ENCODE results near the gene YAP1. TPM values are rescaled to one million over a fixed set of nuclear protein-coding genes. Genes with fewer than 3 reads are reported as not detected.

The YAP1 gene
- total RNA-seq, 1 experiment from 2014 or later, result 80.5 TPM

DNA sequence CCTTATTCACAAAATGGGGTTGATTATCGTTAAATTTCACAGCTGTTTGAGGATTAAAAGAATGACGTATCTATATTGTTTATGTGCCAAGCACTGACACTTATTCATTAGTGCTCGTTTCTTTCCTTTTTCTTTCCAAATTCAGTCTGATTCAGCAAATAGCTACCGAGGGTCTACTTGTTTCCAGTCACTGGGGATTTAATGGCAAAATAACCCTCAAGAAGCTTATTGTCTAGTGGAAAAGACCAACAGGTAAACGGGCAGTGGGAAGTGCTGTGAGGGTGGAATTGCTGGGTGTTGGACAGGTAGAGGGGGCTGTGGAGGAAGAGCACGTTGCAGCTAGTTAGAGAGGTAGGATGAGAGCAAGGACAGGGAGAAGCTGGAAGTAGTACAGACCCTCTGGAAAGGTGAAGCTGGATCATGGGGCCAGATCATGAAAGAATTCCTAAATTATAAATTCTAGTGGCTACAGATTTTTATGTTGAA, 158.8 kb downstream of the YAP1 start:
- H3K36me3 ChIP-seq (replicated peaks; ENCODE audit: control insufficient read depth, insufficient read depth, low read length), result no peaks in the 10 kb centered on the region
- peak overlapping the region; percentile 19 for H3K4me3 ChIP-seq (ENCODE audit: insufficient read depth, low read depth, low read length)
- peaks cover 1% of the 10 kb centered on the region for H3K27me3 ChIP-seq (ENCODE audit: control insufficient read depth, insufficient read depth, low read length)
- peak; percentile 55 for DNase-seq

GRCh38 chr11:102269927-102270326, 159.7 kb downstream of the YAP1 start:
- Histone ChIP-seq H3K27me3 (ENCODE audit: control insufficient read depth, insufficient read depth, low read length) (peaks cover 1% of the 10 kb centered on the region), H3K4me3 (ENCODE audit: insufficient read depth, low read depth, low read length) (no peak overlapping the region), H3K36me3 (replicated peaks; ENCODE audit: control insufficient read depth, insufficient read depth, low read length) (no peaks in the 10 kb centered on the region)
- no peak for DNase-seq

DNA sequence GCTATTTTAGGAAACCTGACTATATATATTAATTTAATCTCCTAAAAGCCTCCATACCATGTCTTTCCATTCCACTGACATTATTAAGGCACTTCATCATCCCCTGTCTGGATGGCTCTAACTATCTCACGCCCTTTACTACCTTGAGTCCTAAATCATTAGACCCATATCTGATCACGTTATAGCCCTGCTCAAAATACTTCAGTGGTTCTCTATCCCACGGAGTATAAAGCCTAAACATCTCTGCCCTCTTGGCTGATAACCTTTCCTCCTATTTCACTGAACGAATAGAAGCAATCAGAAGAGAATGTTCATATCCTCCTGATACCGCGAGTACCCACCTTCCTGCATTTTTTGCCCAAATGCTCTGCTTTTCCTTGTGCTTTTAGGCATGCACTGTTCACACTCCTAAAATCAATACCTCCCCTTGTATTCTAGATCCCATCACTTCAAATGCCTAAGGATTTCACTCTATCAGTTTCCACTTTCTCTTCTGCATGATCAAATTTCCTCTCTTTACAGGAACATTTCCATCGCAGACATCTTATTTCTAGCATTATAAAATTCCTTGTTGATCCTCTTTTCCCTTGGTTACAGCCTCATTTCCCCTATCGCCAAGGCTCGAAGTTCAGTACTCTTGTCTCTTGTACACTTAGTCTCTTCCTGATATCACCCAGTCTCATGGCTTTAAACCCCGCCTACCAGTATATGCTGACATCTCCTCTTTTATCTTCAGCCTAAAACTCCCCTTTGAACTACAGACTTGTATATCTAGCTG, 162.0 kb downstream of the YAP1 start:
- Histone ChIP-seq H3K4me3 (ENCODE audit: insufficient read depth, low read depth, low read length) (no peak overlapping the region), H3K27me3 (ENCODE audit: control insufficient read depth, insufficient read depth, low read length) (peaks cover 1% of the 10 kb centered on the region), H3K36me3 (replicated peaks; ENCODE audit: control insufficient read depth, insufficient read depth, low read length) (no peaks in the 10 kb centered on the region)
- DNase-seq, result no peak

DNA sequence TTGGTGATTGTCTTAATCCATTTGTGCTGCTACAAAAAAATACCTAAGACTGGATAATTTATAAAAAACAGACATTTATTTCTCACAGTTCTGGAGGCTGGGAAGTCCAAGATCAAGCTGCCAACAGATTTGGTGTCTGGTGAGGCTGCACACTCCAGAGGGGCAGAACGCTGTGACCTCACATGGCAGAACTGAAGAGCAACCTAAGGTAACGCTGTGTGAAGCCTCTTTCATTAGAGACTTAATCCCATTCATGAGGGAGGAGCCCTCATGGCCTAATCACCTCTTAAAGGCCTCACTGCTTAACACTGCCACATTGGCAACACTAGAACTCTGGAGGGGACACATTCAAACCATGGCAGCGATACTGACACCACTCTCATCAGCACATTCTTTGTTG, 164.4 kb downstream of the YAP1 start:
- no peak for DNase-seq
- Histone ChIP-seq H3K27me3 (ENCODE audit: control insufficient read depth, insufficient read depth, low read length) (no peaks in the 10 kb centered on the region), H3K36me3 (replicated peaks; ENCODE audit: control insufficient read depth, insufficient read depth, low read length) (no peaks in the 10 kb centered on the region), H3K4me3 (ENCODE audit: insufficient read depth, low read depth, low read length) (no peak overlapping the region)

DNA sequence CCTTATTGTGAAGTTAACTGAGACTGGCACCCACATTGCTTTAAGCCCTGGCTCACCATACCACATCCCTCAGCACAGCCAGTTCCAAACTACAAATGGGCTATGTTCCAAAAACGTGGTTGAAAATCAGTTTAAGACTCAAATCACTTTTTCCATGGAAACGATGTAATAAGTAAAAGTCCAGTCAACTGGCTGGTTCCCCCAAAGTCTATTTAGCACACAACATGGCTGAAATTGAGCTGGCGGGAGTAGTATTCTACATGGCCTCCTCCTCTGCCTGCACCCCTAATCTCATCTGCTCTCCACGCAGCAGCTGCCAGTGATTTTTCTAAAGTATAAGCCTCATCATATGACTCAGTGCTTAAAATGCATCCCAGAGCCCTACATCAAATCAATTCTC, 166.1 kb downstream of the YAP1 start:
- no peak for DNase-seq
- no peaks in the 10 kb centered on the region for H3K27me3 ChIP-seq (ENCODE audit: control insufficient read depth, insufficient read depth, low read length)

GRCh38 chr11:102276783-102277182, 166.5 kb downstream of the YAP1 start:
- Histone ChIP-seq H3K4me3 (ENCODE audit: insufficient read depth, low read depth, low read length) (no peak overlapping the region), H3K27me3 (ENCODE audit: control insufficient read depth, insufficient read depth, low read length) (no peaks in the 10 kb centered on the region), H3K36me3 (replicated peaks; ENCODE audit: control insufficient read depth, insufficient read depth, low read length) (no peaks in the 10 kb centered on the region)
- DNase-seq, result no peak

More for the DNA sequence above, 166.1 kb downstream of the YAP1 start:
- H3K36me3 ChIP-seq (replicated peaks; ENCODE audit: control insufficient read depth, insufficient read depth, low read length), result no peaks in the 10 kb centered on the region
- no peak overlapping the region for H3K4me3 ChIP-seq (ENCODE audit: insufficient read depth, low read depth, low read length)

DNA sequence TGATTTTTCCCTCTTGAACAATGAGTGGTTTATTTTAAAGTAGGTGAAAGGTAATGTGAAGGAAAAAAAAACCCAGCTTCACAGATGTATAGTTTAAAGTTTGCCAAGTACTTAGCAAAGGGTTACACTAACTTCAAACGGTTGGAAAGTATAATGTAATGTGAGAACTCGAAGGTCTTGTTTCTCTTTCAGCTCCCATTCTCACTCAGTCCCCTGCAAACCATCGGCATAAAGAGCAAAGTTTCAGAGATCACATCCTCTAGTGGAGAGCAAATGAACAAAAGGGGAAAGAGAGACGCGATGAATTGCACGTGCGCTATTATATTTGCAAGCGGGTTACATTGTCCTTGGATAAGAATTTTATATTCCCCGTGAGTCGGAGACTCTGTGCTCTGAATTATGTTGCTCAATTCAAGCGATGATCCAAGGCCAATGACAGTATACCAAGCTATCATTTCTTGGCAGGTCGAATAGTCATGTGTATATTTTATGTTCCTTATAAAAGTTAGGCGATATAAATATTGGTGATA, 169.5 kb downstream of the YAP1 start:
- no peaks in the 10 kb centered on the region for H3K27me3 ChIP-seq (ENCODE audit: control insufficient read depth, insufficient read depth, low read length)
- H3K36me3 ChIP-seq (replicated peaks; ENCODE audit: control insufficient read depth, insufficient read depth, low read length), result no peaks in the 10 kb centered on the region
- H3K4me3 ChIP-seq (ENCODE audit: insufficient read depth, low read depth, low read length), result no peak overlapping the region
- peak; percentile 28 for DNase-seq

GRCh38 chr11:102280245-102280833, 170.1 kb downstream of the YAP1 start:
- peak; percentile 49 for DNase-seq
- Histone ChIP-seq H3K27me3 (ENCODE audit: control insufficient read depth, insufficient read depth, low read length) (no peaks in the 10 kb centered on the region), H3K36me3 (replicated peaks; ENCODE audit: control insufficient read depth, insufficient read depth, low read length) (no peaks in the 10 kb centered on the region), H3K4me3 (ENCODE audit: insufficient read depth, low read depth, low read length) (no peak overlapping the region)

Other genes starting within 250 kb of the YAP1 start
- gene CEP126, start 195.4 kb upstream of the YAP1 start, total RNA-seq (2014; rRNA removed; shearing (Covaris generic)), result 0.48 and 0.59 TPM in 2 replicates
- not detected in 2 replicates for gene ANGPTL5, start 193.9 kb upstream of the YAP1 start, total RNA-seq (2014; rRNA removed; shearing (Covaris generic))
- gene CFAP300, start 63.0 kb upstream of the YAP1 start, total RNA-seq (2014; rRNA removed; shearing (Covaris generic)), result 0.35 and 1.7 TPM in 2 replicates
- gene BIRC3, start 207.0 kb downstream of the YAP1 start, total RNA-seq (2014; rRNA removed; shearing (Covaris generic)), result 0.18 and 0.52 TPM in 2 replicates
- 28.8 and 33.6 TPM in 2 replicates for gene BIRC2, start 236.8 kb downstream of the YAP1 start, total RNA-seq (2014; rRNA removed; shearing (Covaris generic))